GM10266 (cell line): ENCODE results near the gene MLLT1.

Experiments used
- DNase-seq: peaks from one replicate; pipeline ENCODE4 v3.0.0; 2012; ENCODE audit errors: extremely low spot score
- TF ChIP-seq, protein P1 (sequence below): IDR thresholded peaks from 2 replicates; pipeline ENCODE4 v1.5.1; 2012; ENCODE audit warnings: mild to moderate bottlenecking, low read depth; ENCODE audit not compliant: control insufficient read depth, insufficient read depth; ENCODE audit errors: missing control alignments

The MLLT1 gene

DNA sequence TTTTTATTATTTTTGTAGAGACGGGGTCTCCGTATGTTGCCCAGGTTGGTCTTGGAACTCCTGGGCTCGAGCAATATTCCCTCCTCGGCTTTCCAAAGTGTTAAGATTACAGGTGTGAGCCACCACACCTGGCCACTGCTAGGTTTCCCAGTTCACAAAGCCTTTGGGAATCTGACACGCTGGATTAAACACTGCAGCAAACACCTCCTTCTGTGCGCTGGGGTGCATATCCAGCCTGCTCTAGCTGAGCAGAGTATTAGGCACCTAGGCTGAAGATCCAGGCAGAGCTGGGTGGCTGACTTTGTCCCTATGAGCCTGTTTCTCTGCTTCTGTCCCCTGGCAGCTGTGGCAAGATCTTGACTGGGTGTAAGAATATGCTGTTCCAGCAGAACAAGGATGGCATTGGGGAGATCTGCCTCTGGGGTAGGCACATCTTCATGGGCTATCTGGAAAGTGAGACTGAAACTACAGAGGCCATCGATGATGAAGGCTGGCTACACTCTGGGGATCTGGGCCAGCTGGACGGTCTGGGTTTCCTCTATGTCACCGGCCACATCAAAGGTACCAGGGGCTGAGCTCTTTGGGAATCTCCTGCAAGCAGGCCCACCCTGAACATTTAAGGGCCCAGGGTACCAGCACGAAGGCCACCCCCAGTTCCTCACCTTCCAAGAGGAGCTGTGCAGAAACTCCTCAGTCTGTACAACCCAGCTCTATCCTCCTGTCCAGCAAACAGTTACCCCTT is 94.5 kb downstream of the MLLT1 start:
- TF ChIP-seq, protein P1, sequence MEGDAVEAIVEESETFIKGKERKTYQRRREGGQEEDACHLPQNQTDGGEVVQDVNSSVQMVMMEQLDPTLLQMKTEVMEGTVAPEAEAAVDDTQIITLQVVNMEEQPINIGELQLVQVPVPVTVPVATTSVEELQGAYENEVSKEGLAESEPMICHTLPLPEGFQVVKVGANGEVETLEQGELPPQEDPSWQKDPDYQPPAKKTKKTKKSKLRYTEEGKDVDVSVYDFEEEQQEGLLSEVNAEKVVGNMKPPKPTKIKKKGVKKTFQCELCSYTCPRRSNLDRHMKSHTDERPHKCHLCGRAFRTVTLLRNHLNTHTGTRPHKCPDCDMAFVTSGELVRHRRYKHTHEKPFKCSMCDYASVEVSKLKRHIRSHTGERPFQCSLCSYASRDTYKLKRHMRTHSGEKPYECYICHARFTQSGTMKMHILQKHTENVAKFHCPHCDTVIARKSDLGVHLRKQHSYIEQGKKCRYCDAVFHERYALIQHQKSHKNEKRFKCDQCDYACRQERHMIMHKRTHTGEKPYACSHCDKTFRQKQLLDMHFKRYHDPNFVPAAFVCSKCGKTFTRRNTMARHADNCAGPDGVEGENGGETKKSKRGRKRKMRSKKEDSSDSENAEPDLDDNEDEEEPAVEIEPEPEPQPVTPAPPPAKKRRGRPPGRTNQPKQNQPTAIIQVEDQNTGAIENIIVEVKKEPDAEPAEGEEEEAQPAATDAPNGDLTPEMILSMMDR = no peak
- no peak for DNase-seq

DNA sequence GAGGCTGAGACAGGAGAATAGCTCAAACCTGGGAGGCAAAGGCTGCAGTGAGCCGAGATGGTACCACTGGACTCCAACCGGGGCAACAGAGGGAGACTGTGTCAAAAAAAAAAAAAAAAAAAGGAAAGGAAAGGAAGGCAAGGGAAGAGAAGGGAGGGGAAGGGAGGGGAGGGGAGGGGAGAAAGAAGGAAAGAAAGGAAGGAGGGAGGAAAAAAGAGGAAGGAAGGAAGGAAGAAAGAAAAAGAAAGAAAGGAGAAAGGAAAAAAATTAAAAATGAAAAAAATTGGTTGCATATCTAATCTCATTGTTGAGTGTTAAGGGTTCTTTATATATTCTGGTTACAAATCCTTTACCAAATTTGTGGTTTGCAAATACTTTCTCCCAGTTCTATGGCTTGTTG is 98.7 kb downstream of the MLLT1 start:
- TF ChIP-seq, protein P1 = no peak
- no peak for DNase-seq

DNA sequence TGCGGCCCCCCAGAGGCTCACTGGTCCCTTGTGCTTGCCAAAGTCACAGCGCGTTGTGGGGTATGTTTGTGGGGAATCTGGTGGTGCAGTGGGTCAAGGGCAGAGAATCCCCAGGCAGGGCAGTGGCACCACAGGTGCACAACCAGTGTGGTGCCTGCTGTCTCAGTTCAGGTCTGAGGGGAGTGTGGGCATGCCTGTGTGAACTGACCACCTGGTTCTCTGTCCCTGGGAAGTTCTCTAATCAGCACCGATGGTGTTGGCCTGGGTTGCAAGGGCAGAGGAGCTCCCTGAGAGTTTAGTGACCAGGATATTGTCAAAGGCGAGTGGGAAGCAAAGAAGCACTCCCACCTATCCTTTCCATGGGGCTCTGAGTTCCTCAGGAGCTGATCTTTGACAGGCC is 106.6 kb downstream of the MLLT1 start:
- TF ChIP-seq, protein P1 = no peak
- DNase-seq = no peak

DNA sequence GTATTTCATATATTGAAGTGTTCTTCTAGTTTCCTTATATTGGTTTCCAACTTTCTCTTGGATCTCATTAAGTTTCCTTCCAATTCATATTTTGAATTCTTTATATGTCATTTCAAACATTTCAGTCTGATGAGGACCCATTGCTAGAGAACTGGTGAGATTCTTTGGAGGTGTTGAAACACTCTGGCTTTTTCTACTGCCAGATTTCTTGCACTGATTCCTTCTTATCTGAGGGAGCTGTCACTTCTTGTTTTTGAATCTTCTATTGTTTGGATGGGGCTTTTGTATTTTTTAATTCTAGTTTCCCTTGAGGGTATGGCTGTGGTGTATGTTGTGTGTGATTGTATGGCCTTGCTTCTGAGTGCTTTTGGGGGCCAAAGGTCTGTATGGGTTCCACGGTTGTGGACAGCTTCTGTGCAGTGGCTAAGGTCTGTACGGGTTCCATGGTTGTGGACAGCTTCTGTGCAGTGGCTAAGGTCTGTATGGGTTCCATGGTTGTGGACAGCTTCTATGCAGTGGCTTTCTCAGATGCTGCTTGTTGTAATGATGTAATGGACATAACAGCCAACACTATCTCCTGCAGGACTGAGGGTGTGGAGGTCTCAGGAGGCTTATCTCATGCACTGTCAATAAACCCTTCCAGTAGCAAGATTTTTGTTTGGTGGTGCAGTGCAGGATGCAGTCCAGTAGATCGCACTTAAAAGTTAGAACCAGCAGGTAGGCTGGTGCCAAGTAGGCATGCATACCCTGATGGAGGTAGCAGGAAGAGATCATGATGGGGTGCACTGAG is 107.5 kb downstream of the MLLT1 start:
- DNase-seq = no peak
- TF ChIP-seq, protein P1 = no peak

DNA sequence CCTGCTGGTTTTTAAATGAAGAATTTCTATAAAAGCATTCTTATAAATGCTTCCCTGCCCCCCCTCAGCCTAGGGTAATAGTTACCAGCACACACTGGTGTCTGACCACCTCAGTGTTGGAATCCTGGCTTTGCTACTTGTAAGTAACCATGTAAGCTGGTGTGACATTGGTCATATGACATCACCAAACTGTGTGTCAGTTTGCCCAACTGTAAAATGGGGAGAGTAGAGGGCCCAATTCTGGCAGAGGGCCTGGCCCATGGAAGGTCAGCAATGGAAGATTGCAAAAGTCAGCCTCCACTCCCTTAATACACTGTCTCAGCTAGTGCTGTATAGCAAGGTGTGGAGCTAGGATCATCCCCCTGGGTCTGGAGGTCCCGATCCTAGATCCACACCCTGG is 112.7 kb downstream of the MLLT1 start:
- TF ChIP-seq, protein P1 = no peak
- no peak for DNase-seq

DNA sequence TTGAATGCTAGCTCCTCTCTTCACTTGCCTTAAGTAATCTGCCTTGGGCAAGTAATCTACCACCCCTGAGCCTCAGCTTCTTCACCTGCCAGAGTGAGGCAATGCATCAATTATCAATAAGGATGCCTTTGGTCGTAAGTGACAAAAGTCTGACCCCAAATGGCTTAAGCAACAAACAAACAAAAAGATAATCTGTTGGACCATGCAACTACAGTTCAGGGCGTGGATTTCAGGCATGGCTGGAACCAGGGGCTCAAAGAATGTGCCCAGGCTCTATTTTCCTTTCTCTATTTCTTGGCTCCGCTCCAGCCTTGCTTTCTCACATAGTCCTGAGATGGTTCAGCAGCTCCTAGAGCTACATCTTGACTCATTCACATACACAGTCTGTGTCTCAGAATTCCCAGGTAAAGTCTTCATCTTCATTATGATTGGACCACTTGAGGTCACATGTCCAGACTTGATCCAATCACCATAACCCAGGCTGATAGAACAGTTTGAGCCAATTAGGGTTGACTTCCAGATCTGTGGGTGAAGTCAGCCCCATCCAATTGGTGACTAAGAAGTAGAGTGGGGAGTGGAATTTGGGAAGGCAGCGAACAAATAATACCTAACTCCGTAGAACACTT is 114.8 kb downstream of the MLLT1 start:
- DNase-seq = no peak
- TF ChIP-seq, protein P1 = no peak
